Measurements from ENCODE around the gene ZNF91. TPM values are rescaled to one million over a fixed set of nuclear protein-coding genes. Genes with fewer than 3 reads are reported as not detected.

Gene ZNF91
- total and polyA plus RNA-seq, 9 of the 15 experiments (the other 6 are each of a cell fraction or from before 2014, with no cell fraction given), result 1.0 to 6.7 (median 3.2) TPM

- Histone ChIP-seq H3K36me3 (ENCODE audit: control insufficient read depth, insufficient read depth, low read length) (no peaks in the 10 kb centered on the region), H2AFZ (ENCODE audit: low read depth, low read length) (no peak overlapping the region), H3K9me3 (replicated peaks; ENCODE audit: control insufficient read depth, insufficient read depth, low read depth, low read length) (no peaks in the 10 kb centered on the region), H3K9me1 (ENCODE audit: control insufficient read depth, insufficient read depth, low read length) (no peaks in the 10 kb centered on the region), H3K79me2 (ENCODE audit: control insufficient read depth, insufficient read depth, low read length) (no peaks in the 10 kb centered on the region), H3K27ac (ENCODE audit: extremely low read depth, low read depth, low read length) (no peak overlapping the region), H3K4me2 (ENCODE audit: insufficient read depth, low read length) (no peak overlapping the region), H3K4me1 (replicated peaks in 1 of 2; ENCODE audit: control insufficient read depth in 2 of 2, insufficient read depth in 2 of 2, low read length in 2 of 2) (no peaks in the 10 kb centered on the region), H4K20me1 (replicated peaks; ENCODE audit: control insufficient read depth, insufficient read depth, low read length) (no peaks in the 10 kb centered on the region), H3K4me3 (no peak overlapping the region), H3K27me3 (ENCODE audit: control insufficient read depth in 2 of 2, insufficient read depth in 2 of 2, low read length in 2 of 2) (no peaks in the 10 kb centered on the region), H3K9ac (ENCODE audit: insufficient read depth in 1 of 2, low read depth in 2 of 2, low read length in 2 of 2) (no peak overlapping the region)
- ChIA-PET POLR2A (no interaction called here), CTCF (ENCODE audit: low intra/inter-chr PET ratio) (no interaction called here)
- TF ChIP-seq BRCA1 (IDR thresholded peaks at IDR 0.05) (no peak), BRCA1 (CRISPR knock-in tag; IDR thresholded peaks at IDR 0.05) (no peak), ZNF212 (CRISPR knock-in tag; IDR thresholded peaks at IDR 0.05) (no peak), POLR2AphosphoS2 (IDR thresholded peaks at IDR 0.05; ENCODE audit: low read length) (no peak)
- BruUV-seq (replicated peaks), result no TSS peak
- in situ Hi-C loops (cut with MboI), result no loop called here
- WGBS (ENCODE audit: insufficient coverage, low coverage, missing lambda C conversion rate), result 0% methylated on average over 2 of the region's 2 CpGs
- no peak for FAIRE-seq
- intact Hi-C loops (cut with micrococcal nuclease), result no loop called here
- DNase-seq (ENCODE audit: extremely low read depth in 1 of 4, low spot score in 3 of 4), result no peak
- ATAC-seq, result no peak
Measured at GRCh38 chr19:23315286-23315685, 80.0 kb downstream of the ZNF91 start.

DNA sequence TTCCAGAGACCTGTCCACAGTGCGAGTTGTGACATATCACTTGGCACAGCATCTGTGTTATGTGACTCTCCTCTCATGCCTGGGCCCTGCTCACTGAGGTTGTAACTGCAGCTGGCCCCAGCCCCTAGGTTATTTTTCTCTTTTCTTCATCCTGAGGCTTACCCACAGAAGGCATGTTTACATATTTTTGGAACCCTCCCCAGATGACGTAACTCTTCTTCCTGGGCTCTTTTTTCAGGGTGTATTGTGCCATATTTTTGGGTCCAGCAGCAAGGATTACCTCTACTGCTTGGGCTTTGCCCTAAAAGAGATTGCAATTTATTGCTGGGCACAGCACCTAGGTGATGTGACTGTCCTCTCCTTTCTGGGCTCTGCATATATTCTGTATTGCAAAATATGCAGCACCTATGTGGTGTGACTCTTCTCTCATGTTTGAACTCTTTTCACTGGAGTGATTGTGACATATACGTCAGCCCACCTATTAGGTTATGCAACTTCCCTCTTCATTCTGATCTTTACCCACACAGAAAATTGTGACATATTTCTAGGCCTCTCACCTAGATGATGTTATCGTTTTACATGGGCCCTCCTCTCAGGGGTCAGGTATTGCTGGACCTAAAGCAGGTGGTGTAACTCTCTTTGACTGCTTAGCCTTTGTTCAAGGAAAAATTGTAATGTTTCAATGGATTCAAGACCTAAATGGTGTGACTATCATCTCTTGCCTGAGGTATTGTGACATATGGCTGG lies 80.6 kb downstream of the ZNF91 start:
- intact Hi-C loops (cut with micrococcal nuclease), result no loop called here
- ATAC-seq (no peak), DNase-seq (ENCODE audit: extremely low read depth in 1 of 4, low spot score in 3 of 4) (no peak), FAIRE-seq (no peak)
- Histone ChIP-seq H2AFZ (ENCODE audit: low read depth, low read length) (no peak overlapping the region), H3K9ac (ENCODE audit: insufficient read depth in 1 of 2, low read depth in 2 of 2, low read length in 2 of 2) (no peak overlapping the region), H3K4me2 (ENCODE audit: insufficient read depth, low read length) (no peak overlapping the region), H3K9me3 (replicated peaks; ENCODE audit: control insufficient read depth, insufficient read depth, low read depth, low read length) (no peaks in the 10 kb centered on the region), H3K36me3 (ENCODE audit: control insufficient read depth, insufficient read depth, low read length) (no peaks in the 10 kb centered on the region), H3K79me2 (ENCODE audit: control insufficient read depth, insufficient read depth, low read length) (no peaks in the 10 kb centered on the region), H3K9me1 (ENCODE audit: control insufficient read depth, insufficient read depth, low read length) (no peaks in the 10 kb centered on the region), H3K4me3 (no peak overlapping the region), H3K27ac (ENCODE audit: extremely low read depth, low read depth, low read length) (no peak overlapping the region), H3K27me3 (ENCODE audit: control insufficient read depth in 2 of 2, insufficient read depth in 2 of 2, low read length in 2 of 2) (no peaks in the 10 kb centered on the region), H4K20me1 (replicated peaks; ENCODE audit: control insufficient read depth, insufficient read depth, low read length) (no peaks in the 10 kb centered on the region), H3K4me1 (replicated peaks in 1 of 2; ENCODE audit: control insufficient read depth in 2 of 2, insufficient read depth in 2 of 2, low read length in 2 of 2) (no peaks in the 10 kb centered on the region)
- ChIA-PET CTCF (ENCODE audit: low intra/inter-chr PET ratio) (no interaction called here), POLR2A (no interaction called here)
- in situ Hi-C loops (cut with MboI), result no loop called here
- 0% methylated on average over 4 of the region's 4 CpGs for WGBS (ENCODE audit: insufficient coverage, low coverage, missing lambda C conversion rate)
- BruUV-seq (replicated peaks), result no TSS peak
- no peak for TF ChIP-seq STAG1 (CRISPR knock-in tag; IDR thresholded peaks at IDR 0.05; ENCODE audit: borderline replicate concordance)
- TF ChIP-seq ZNF277 (CRISPR knock-in tag; IDR thresholded peaks at IDR 0.05; ENCODE audit: borderline replicate concordance), result no peak
- TF ChIP-seq, protein P1, sequence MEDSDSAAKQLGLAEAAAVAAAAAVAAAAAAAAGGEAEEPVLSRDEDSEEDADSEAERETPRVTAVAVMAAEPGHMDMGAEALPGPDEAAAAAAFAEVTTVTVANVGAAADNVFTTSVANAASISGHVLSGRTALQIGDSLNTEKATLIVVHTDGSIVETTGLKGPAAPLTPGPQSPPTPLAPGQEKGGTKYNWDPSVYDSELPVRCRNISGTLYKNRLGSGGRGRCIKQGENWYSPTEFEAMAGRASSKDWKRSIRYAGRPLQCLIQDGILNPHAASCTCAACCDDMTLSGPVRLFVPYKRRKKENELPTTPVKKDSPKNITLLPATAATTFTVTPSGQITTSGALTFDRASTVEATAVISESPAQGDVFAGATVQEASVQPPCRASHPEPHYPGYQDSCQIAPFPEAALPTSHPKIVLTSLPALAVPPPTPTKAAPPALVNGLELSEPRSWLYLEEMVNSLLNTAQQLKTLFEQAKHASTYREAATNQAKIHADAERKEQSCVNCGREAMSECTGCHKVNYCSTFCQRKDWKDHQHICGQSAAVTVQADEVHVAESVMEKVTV (CRISPR knock-in tag; IDR thresholded peaks at IDR 0.05), result no peak
- TF ChIP-seq KDM1A (IDR thresholded peaks at IDR 0.05), result no peak
- no peak for TF ChIP-seq HNRNPK (IDR thresholded peaks at IDR 0.05; ENCODE audit: low read depth, low read length, poor library complexity, severe bottlenecking)
- TF ChIP-seq POLR2G (IDR thresholded peaks at IDR 0.05; ENCODE audit: low read depth, low read length), result no peak

Measured in K562 (cell line).